Skeletal muscle tissue (tissue), 4 donors: ENCODE results near the gene PTPRK. TPM values are rescaled to one million over a fixed set of nuclear protein-coding genes. Genes with fewer than 3 reads are reported as not detected.
A peak's percentile ranks its signal among the peaks of the same experiment; 100 is the strongest.

Source experiments
- H3K27ac ChIP-seq: one replicate; pipeline ENCODE4 v1.7.0; 2013; ENCODE audit warnings: mild to moderate bottlenecking, low read depth, low read length, inconsistent platforms
- H3K27me3 ChIP-seq, 3 donors: one replicate each; pipeline ENCODE4 v1.7.0; 2013; ENCODE audit warnings: low read length in 3 of 3; ENCODE audit not compliant: control insufficient read depth in 3 of 3, insufficient read depth in 3 of 3
- H3K36me3 ChIP-seq, 3 donors: one replicate each; pipeline ENCODE4 v1.7.0; 2013; ENCODE audit warnings: low read length in 3 of 3; ENCODE audit not compliant: control insufficient read depth in 3 of 3, insufficient read depth in 3 of 3
- H3K4me1 ChIP-seq, 3 donors: one replicate each; pipeline ENCODE4 v1.7.0; 2013; ENCODE audit warnings: low read length in 3 of 3, mild to moderate bottlenecking in 3 of 3; ENCODE audit not compliant: control insufficient read depth in 3 of 3, insufficient read depth in 3 of 3
- H3K4me3 ChIP-seq, 3 donors: one replicate each; pipeline ENCODE4 v1.7.0; 2013; ENCODE audit warnings: low read length in 3 of 3
- H3K9ac ChIP-seq, 3 donors: one replicate each; pipeline ENCODE4 v1.7.0; 2013; ENCODE audit warnings: low read length in 3 of 3, mild to moderate bottlenecking in 3 of 3, moderate library complexity in 2 of 3, low read depth in 1 of 3
- H3K9me3 ChIP-seq, 3 donors: one replicate each; pipeline ENCODE4 v1.7.0; 2013; ENCODE audit warnings: low read length in 3 of 3; ENCODE audit not compliant: control insufficient read depth in 3 of 3
- total RNA-seq: library from RNA; depleted of rRNA; stranded (reverse); fragments of >200 nt; gene quantifications from one replicate; pipeline ENCODE4 v1.2.3, GENCODE V29; 2014
- donor health status: Osteomylitis.

PTPRK gene
- total RNA-seq, 1 donor from 2014 or later: 37.1 TPM

- peaks cover 0 to 2% (median under 1%) of the 10 kb centered on the region in 3 donors for H3K4me1 ChIP-seq
- H3K36me3 ChIP-seq: no peaks in the 10 kb centered on the region
- H3K27ac ChIP-seq: no peak overlapping the region
- no peak overlapping the region for H3K4me3 ChIP-seq
- no peaks in the 10 kb centered on the region for H3K9me3 ChIP-seq
- no peaks in the 10 kb centered on the region for H3K27me3 ChIP-seq
- H3K9ac ChIP-seq: no peak overlapping the region
Observed at GRCh38 chr6:128363020-128363813, 157.2 kb downstream of the PTPRK start.

- Histone ChIP-seq H3K9me3 (no peaks in the 10 kb centered on the region), H3K4me3 (no peak overlapping the region), H3K27me3 (no peaks in the 10 kb centered on the region), H3K36me3 (no peaks in the 10 kb centered on the region), H3K9ac (no peak overlapping the region), H3K27ac (no peak overlapping the region), H3K4me1 (peaks cover 5 to 11% (median 7%) of the 10 kb centered on the region in 3 donors)
Observed at GRCh38 chr6:128361378-128361777, 159.0 kb downstream of the PTPRK start.

GRCh38 chr6:128358244-128358776, 162.1 kb downstream of the PTPRK start:
- Histone ChIP-seq H3K4me3 (no peak overlapping the region), H3K27me3 (no peaks in the 10 kb centered on the region), H3K27ac (no peak overlapping the region), H3K9ac (no peak overlapping the region), H3K36me3 (no peaks in the 10 kb centered on the region), H3K4me1 (peaks cover 5 to 11% (median 7%) of the 10 kb centered on the region in 3 donors), H3K9me3 (no peaks in the 10 kb centered on the region)

GRCh38 chr6:128357392-128358130, 162.8 kb downstream of the PTPRK start:
- no peaks in the 10 kb centered on the region for H3K9me3 ChIP-seq
- peaks cover 5 to 11% (median 7%) of the 10 kb centered on the region in 3 donors for H3K4me1 ChIP-seq
- peak overlapping the region in 1 of 3 donors; percentile 22 for H3K9ac ChIP-seq
- H3K27me3 ChIP-seq: no peaks in the 10 kb centered on the region
- peak overlapping the region; percentile 26 for H3K27ac ChIP-seq
- no peaks in the 10 kb centered on the region for H3K36me3 ChIP-seq
- H3K4me3 ChIP-seq: peak overlapping the region in 2 of 3 donors; percentile 20 to 44

GRCh38 chr6:128352366-128352765, 168.0 kb downstream of the PTPRK start:
- H3K27ac ChIP-seq: no peak overlapping the region
- H3K9me3 ChIP-seq: no peaks in the 10 kb centered on the region
- no peak overlapping the region for H3K4me3 ChIP-seq
- no peaks in the 10 kb centered on the region for H3K36me3 ChIP-seq
- peaks cover 2 to 8% (median 3%) of the 10 kb centered on the region in 3 donors for H3K4me1 ChIP-seq
- no peak overlapping the region for H3K9ac ChIP-seq
- H3K27me3 ChIP-seq: no peaks in the 10 kb centered on the region

- no peak overlapping the region for H3K4me3 ChIP-seq
- H3K9ac ChIP-seq: no peak overlapping the region
- H3K27ac ChIP-seq: no peak overlapping the region
- H3K4me1 ChIP-seq: no peaks in the 10 kb centered on the region
- no peaks in the 10 kb centered on the region for H3K9me3 ChIP-seq
- H3K27me3 ChIP-seq: no peaks in the 10 kb centered on the region
- H3K36me3 ChIP-seq: no peaks in the 10 kb centered on the region
Observed at GRCh38 chr6:128351255-128351514, 169.2 kb downstream of the PTPRK start.

GRCh38 chr6:128350416-128351254, 169.8 kb downstream of the PTPRK start:
- Histone ChIP-seq H3K9ac (no peak overlapping the region), H3K36me3 (no peaks in the 10 kb centered on the region), H3K9me3 (no peaks in the 10 kb centered on the region), H3K27ac (no peak overlapping the region), H3K4me3 (no peak overlapping the region), H3K4me1 (no peaks in the 10 kb centered on the region), H3K27me3 (no peaks in the 10 kb centered on the region)

- H3K27ac ChIP-seq: no peak overlapping the region
- no peak overlapping the region for H3K4me3 ChIP-seq
- no peak overlapping the region for H3K9ac ChIP-seq
- H3K27me3 ChIP-seq: no peaks in the 10 kb centered on the region
- no peaks in the 10 kb centered on the region for H3K9me3 ChIP-seq
- no peaks in the 10 kb centered on the region for H3K36me3 ChIP-seq
- no peaks in the 10 kb centered on the region for H3K4me1 ChIP-seq
Observed at GRCh38 chr6:128347123-128347522, 173.3 kb downstream of the PTPRK start.

GRCh38 chr6:128346569-128346968, 173.8 kb downstream of the PTPRK start:
- Histone ChIP-seq H3K4me1 (no peaks in the 10 kb centered on the region), H3K9me3 (no peaks in the 10 kb centered on the region), H3K36me3 (no peaks in the 10 kb centered on the region), H3K4me3 (no peak overlapping the region), H3K9ac (no peak overlapping the region), H3K27ac (no peak overlapping the region), H3K27me3 (no peaks in the 10 kb centered on the region)
